Activated CD8-positive, alpha-beta memory T cell treated with anti-CD3 and anti-CD28 coated beads, Interleukin-2, amount 10 ng/mL, durations not matched to agents 7 days and 5 days (primary cell): ENCODE results near the gene AKAP9. TPM values are rescaled to one million over a fixed set of nuclear protein-coding genes. Genes with fewer than 3 reads are reported as not detected.
"Not testable (repeated sequence)": the region's sequence is repeated elsewhere in the genome, so short reads cannot be mapped to it uniquely, and the experiment has no call there.

Experiments
- ATAC-seq: fragments of 150-1000 bp; cut with Tn5 transposase; one replicate; pipeline ENCODE4 v1.10.0; 2021; ENCODE audit warnings: moderate library complexity
- CTCF ChIA-PET: fragments of 350-600 bp; sonication (Branson Sonifier 250); formaldehyde crosslinking; loops from one replicate; lab custom pipeline; 2021; ENCODE audit warnings: antibody characterized with exemption; lab: Charles Lee
- DNase-seq: peaks from one replicate; pipeline ENCODE4 v3.0.0-alpha.2; 2020
- H3K27ac Mint-ChIP-seq: one replicate; pipeline ENCODE4 v1.8.0; 2021; ENCODE audit warnings: mild to moderate bottlenecking, mixed read lengths
- H3K27me3 Mint-ChIP-seq: one replicate; pipeline ENCODE4 v1.8.0; 2021; ENCODE audit warnings: mixed read lengths
- H3K36me3 Mint-ChIP-seq: one replicate; pipeline ENCODE4 v1.8.0; 2021; ENCODE audit warnings: mild to moderate bottlenecking, mixed read lengths
- H3K4me1 Mint-ChIP-seq: one replicate; pipeline ENCODE4 v1.8.0; 2021; ENCODE audit warnings: mixed read lengths
- H3K4me3 Mint-ChIP-seq: one replicate; pipeline ENCODE4 v1.8.0; 2021; ENCODE audit warnings: mild to moderate bottlenecking, moderate library complexity, mixed read lengths
- H3K9me3 Mint-ChIP-seq: one replicate; pipeline ENCODE4 v1.8.0; 2022; ENCODE audit warnings: low read depth, mixed read lengths
- total RNA-seq, 2 experiments: library from RNA; stranded (reverse); gene quantifications; one replicate each; pipeline ENCODE4 v1.2.3, GENCODE V29; 2021

The AKAP9 gene
- total RNA-seq, 2 experiments from 2014 or later, result 35.1 to 38.4 TPM

GRCh38 chr7:92141161-92141560 is 200.5 kb downstream of the AKAP9 start:
- ATAC-seq (no peak), DNase-seq (no peak)
- Mint-ChIP-seq H3K27ac (no peak overlapping the region), H3K27me3 (no peaks in the 10 kb centered on the region), H3K9me3 (peaks cover 2% of the 10 kb centered on the region), H3K4me1 (peaks cover 6% of the 10 kb centered on the region), H3K4me3 (no peak overlapping the region), H3K36me3 (peaks cover 5% of the 10 kb centered on the region)
- CTCF ChIA-PET, result no interaction called here

GRCh38 chr7:92142791-92143190 is 202.1 kb downstream of the AKAP9 start:
- H3K9me3 Mint-ChIP-seq, DNase-seq, H3K4me1 Mint-ChIP-seq, H3K27me3 Mint-ChIP-seq, H3K4me3 Mint-ChIP-seq, CTCF ChIA-PET, H3K27ac Mint-ChIP-seq, ATAC-seq, H3K36me3 Mint-ChIP-seq: not testable (repeated sequence)

- H3K4me3 Mint-ChIP-seq, CTCF ChIA-PET, H3K9me3 Mint-ChIP-seq, H3K27ac Mint-ChIP-seq, DNase-seq, ATAC-seq, H3K27me3 Mint-ChIP-seq, H3K36me3 Mint-ChIP-seq, H3K4me1 Mint-ChIP-seq: not testable (repeated sequence)
Measured at GRCh38 chr7:92143192-92143880, 202.7 kb downstream of the AKAP9 start.

GRCh38 chr7:92149736-92150239 is 209.1 kb downstream of the AKAP9 start:
- CTCF ChIA-PET, result no interaction called here
- H3K36me3 Mint-ChIP-seq, result no peaks in the 10 kb centered on the region
- DNase-seq, result no peak

DNA sequence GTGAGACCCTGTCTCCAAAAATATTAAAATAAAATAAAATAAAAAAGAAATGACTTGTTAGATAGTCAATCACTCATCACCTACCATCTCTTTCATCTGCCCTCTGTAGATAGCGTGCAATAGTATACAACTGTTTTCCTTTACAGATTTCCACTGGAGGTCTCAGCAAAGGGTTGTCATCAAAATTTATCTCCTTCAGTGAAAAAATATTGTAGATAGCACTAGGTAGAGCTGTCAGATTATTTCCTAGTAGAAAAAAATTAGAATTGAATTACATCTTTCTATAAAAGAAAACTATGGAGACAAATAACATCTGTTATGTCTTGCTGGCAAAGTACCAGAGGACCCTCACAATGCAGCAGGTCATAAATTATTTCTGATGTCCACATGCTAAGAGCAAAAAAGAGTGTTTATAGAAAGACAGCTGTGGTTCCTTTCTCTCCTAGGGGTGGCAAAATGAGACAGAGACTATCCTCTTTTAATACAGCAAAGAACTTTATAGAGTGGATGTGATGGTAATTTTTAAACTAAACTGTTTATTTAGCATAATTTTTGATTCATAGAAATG is 209.9 kb downstream of the AKAP9 start:
- Mint-ChIP-seq H3K4me3 (no peak overlapping the region), H3K36me3 (no peaks in the 10 kb centered on the region), H3K4me1 (no peaks in the 10 kb centered on the region), H3K27me3 (peaks cover 7% of the 10 kb centered on the region), H3K27ac (no peak overlapping the region), H3K9me3 (no peaks in the 10 kb centered on the region)
- ATAC-seq (no peak), DNase-seq (no peak)
- CTCF ChIA-PET, result no interaction called here

More at GRCh38 chr7:92149736-92150239, 209.1 kb downstream of the AKAP9 start:
- Mint-ChIP-seq H3K9me3 (no peaks in the 10 kb centered on the region), H3K27me3 (peaks cover 3% of the 10 kb centered on the region), H3K27ac (no peak overlapping the region), H3K4me1 (no peaks in the 10 kb centered on the region), H3K4me3 (no peak overlapping the region)
- ATAC-seq, result no peak

- Mint-ChIP-seq H3K27me3 (peaks cover 9% of the 10 kb centered on the region), H3K36me3 (peaks cover 1% of the 10 kb centered on the region), H3K4me1 (peaks cover 5% of the 10 kb centered on the region), H3K4me3 (no peak overlapping the region), H3K27ac (no peak overlapping the region), H3K9me3 (no peaks in the 10 kb centered on the region)
- ATAC-seq, result no peak
- CTCF ChIA-PET, result no interaction called here
- DNase-seq, result no peak
Measured at GRCh38 chr7:92155108-92155739, 214.6 kb downstream of the AKAP9 start.

DNA sequence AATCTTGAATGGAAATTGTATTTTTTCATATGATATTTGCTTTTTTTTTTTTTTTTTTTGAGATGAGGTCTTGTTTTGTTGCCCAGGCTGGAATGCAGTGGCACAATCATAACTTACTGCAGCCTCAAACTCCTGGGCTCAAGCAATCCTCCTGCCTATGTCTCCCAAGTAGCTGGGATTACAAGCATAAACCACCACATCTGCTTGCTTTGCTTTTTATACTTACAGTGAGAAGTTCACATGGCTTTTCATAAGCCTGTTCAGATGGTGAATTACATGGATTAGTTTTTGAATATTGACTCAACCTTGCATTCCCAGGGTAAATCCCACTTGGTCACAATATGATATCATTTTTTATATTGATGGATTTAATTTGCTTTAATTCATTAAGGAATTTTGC is 216.3 kb downstream of the AKAP9 start:
- H3K27ac Mint-ChIP-seq, result no peak overlapping the region
- no peaks in the 10 kb centered on the region for H3K9me3 Mint-ChIP-seq
- no peak overlapping the region for H3K4me3 Mint-ChIP-seq
- peaks cover 5% of the 10 kb centered on the region for H3K4me1 Mint-ChIP-seq
- ATAC-seq (no peak), DNase-seq (no peak)
- H3K36me3 Mint-ChIP-seq, result peaks cover 1% of the 10 kb centered on the region
- CTCF ChIA-PET, result no interaction called here
- H3K27me3 Mint-ChIP-seq, result peaks cover 18% of the 10 kb centered on the region

DNA sequence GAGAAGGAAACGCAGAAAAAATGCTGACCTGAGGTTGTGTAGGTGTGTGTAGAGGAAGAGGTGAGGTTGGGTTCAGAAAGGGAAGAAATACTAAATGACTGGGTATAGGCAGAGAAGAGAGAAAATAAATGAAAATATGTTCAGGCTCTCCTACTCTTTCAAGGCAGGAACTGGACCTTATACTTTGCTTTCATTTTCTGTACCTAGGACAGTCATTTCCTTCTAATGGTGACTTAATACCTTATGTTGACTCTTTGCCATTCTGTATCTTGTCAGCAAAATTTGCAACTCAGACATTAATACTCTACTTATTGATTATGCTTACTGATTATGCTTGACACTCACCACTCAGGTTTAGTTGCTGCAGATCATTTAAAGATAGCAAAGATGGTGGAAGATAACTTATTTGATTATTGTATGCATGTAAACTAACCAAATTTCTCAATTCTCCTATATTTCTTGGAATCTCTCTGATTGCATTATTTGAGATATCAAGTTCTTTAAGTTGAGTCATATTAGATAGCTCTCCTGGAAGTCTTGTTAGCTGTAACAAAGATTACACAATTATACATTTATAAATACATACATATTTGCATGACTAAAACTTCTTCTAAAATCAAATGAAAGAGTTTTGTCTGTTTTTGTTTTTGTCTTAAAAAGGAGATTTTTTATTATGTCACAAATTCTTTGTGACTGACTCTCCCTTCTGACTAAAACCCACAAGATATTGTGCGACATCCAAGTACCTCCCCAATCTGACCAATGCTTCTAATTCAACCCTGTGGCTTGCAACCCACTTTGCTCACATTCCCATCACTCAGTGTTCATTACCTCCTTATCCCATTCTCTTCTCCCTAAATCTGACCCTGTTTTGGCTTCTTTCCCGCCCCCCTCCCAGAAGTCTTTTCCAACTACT is 218.3 kb downstream of the AKAP9 start:
- Mint-ChIP-seq H3K36me3 (peaks cover 1% of the 10 kb centered on the region), H3K4me3 (no peak overlapping the region), H3K9me3 (no peaks in the 10 kb centered on the region), H3K27ac (no peak overlapping the region), H3K27me3 (peaks cover 28% of the 10 kb centered on the region), H3K4me1 (peaks cover 5% of the 10 kb centered on the region)
- CTCF ChIA-PET, result no interaction called here
- no peak for DNase-seq
- ATAC-seq, result peak; percentile 53

Other genes with a start within 250 kb of the AKAP9 start
- 10 to 100 TPM; 14.9 to 17.4 TPM for gene MTERF1, start 60.2 kb upstream of the AKAP9 start, total RNA-seq
- 10 to 100 TPM; 40.7 to 68.2 TPM for gene CYP51A1, start 193.6 kb downstream of the AKAP9 start, total RNA-seq
- not detected for gene LRRD1, start 238.3 kb downstream of the AKAP9 start, total RNA-seq